ENCODE results near the gene PSKH1. TPM values are rescaled to one million over a fixed set of nuclear protein-coding genes. Genes with fewer than 3 reads are reported as not detected.

The PSKH1 gene
- total and polyA plus RNA-seq, 5 experiments from 2014 or later, result 20.8 to 34.5 (median 26.6) TPM

DNA sequence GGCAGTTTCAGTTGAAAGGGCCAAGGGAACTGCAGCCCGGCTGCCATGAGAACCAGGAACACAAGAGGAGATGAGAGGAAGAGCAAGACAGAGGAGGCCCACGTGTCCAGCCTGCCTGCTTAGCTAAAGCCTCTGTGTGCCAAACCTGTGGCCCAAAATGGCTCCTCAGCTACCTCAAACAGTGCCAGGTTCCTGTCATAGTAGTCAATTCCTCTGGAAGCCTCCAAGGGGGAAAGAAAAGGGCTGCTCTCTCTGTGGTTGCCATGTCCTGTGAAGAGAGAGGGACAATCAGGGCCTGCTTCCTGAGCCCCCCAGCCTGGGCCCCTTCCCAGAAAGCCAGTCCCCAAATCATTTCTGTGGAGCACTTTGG, 70.2 kb downstream of the PSKH1 start:
- Mint-ChIP-seq H3K27me3 (no peaks in the 10 kb centered on the region), H3K4me3 (no peak overlapping the region), H3K9me3 (no peaks in the 10 kb centered on the region), H3K27ac (no peak overlapping the region), H3K36me3 (peaks cover 0 to 12% (median 1%) of the 10 kb centered on the region in 3 donors), H3K4me1 (peaks cover 12 to 24% (median 20%) of the 10 kb centered on the region in 4 donors)
- DNase-seq (no peak), ATAC-seq (no peak)
- POLR2A ChIA-PET, result interaction anchor here (0.6 to 1.0 kb wide), 2 partner anchors 17 to 26 kb away, joined by 3 read pairs; no protein-coding TSS in a partner anchor

DNA sequence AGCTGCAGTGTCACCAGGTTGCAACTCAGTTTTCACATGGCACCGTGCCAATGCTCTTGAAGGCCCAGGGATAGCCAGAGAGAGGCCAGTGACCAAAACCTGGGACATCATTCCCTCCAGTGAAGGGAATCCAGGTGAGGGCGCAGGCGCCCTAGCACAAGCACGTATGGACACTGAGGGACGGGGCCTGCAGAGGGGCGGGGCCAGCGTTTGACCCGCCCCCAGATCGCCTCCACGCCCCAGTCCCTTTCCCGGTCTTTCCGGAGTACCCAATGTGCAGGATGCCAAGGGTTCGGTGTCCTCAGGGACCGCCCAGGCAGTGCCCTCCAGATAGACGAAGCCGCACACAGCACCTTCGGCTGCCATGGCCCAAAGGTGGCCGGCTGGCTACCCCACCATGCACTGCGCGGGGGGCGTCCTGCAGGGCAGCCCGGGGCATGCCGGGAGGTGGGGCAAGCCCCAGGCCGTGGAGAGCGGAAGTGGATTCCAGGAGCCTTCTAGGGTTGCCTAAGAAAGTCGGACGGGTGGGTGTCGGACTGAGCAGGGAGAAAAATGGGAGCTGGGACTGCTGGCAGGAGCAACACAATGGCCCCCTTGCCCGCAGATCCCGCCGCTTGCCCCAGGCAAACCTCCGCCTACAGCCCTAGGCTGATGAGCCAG, 70.7 kb downstream of the PSKH1 start:
- Mint-ChIP-seq H3K9me3 (no peaks in the 10 kb centered on the region), H3K4me1 (peaks cover 12 to 24% (median 20%) of the 10 kb centered on the region in 4 donors), H3K4me3 (no peak overlapping the region), H3K27me3 (no peaks in the 10 kb centered on the region), H3K27ac (peak overlapping the region in 1 of 10 donors; percentile 63), H3K36me3 (peaks cover 0 to 11% (median 1%) of the 10 kb centered on the region in 3 donors)
- no peak for DNase-seq
- POLR2A ChIA-PET, result interaction anchor here (0.8 to 1.0 kb wide), 3 partner anchors 17 to 59 kb away, joined by 3 to 4 read pairs (median 3); partner anchors contain the start of genes DDX28 and DUS2
- no peak for ATAC-seq

DNA sequence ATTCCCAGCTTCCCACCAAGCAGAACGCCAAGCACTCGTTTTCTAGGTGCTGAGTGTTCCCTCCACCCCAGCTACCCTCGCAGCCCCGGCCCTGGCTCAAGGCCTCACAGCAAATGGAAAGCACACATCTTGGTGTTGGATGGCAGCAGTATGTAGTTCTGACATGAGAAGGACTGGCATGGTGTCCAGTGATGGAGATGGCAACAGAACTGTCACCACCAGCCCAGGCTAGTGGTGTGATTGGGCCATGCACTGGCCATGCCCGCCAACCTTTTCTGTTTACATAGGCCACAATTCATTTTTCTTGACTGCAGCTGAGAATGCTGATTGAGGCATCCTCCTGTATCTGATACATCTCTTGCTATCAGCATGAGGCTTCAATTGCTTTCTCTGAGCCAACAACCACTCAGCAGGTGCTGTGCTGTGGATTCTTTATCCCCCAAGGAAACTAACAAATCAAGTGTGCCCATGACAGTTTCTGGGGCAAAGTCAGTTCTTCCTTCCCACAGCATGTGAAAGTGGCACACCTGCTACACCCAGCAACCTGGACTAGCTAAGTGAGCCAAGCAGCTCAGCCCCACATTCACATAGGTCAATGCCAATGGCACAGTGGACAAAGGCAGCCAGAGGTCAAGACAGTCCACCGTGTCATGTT, 71.5 kb downstream of the PSKH1 start:
- Mint-ChIP-seq H3K4me1 (peaks cover 15 to 28% (median 26%) of the 10 kb centered on the region in 4 donors), H3K9me3 (no peaks in the 10 kb centered on the region), H3K4me3 (peak overlapping the region in 1 of 10 donors; percentile 32), H3K27me3 (no peaks in the 10 kb centered on the region), H3K36me3 (peaks cover 0 to 11% (median 1%) of the 10 kb centered on the region in 3 donors), H3K27ac (peak overlapping the region in 2 of 10 donors; percentile 63 to 66)
- DNase-seq, result no peak
- POLR2A ChIA-PET, result interaction anchor here (0.8 to 1.9 kb wide), 4 partner anchors 16 to 58 kb away, joined by 3 to 11 read pairs (median 4); partner anchors contain the start of genes DDX28, DUS2 and PSMB10
- ATAC-seq, result no peak

DNA sequence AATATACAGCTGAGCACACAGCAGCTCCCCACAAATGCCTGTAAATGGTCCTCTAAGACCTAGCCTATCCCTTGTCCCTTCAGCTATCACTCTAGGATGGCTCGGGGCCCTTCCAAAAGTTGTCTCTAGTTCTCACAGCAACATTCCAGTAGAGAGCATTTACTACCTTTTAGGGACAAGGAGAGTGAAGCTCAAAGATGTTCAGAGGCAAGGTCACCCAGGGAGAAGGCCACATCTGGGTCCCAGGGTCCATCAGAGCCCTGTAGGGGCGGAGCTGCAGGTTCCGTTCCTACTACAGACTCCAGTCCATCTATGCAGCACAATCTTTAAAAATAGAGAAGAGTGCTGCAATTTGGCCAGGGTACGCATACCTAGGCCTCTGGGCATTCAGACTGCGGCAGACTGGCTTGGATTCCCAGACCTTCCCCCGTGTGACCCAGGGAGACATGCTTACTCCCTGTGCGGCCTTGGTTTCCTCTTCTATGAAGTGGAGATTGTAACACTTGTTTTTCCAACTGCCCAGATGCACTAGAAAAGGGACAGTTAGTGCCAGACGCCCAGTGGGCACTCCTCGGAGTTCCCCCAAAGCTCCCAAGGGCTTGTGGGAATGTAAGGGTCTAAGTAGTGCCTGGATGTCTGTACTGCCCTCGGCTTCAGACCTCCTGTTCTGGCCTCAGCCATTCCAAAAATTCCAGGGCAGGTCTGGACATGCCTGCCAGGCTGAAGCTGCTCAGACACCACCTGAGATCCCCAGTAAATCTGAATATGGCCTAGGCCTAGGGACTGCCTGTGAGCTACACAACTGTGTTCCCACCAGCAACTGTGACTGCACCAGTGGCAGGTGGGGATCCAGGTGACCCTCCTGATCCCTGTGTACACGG, 72.9 kb downstream of the PSKH1 start:
- Mint-ChIP-seq H3K4me1 (peaks cover 15 to 31% (median 29%) of the 10 kb centered on the region in 4 donors), H3K27me3 (no peaks in the 10 kb centered on the region), H3K36me3 (peaks cover 0 to 7% (median 1%) of the 10 kb centered on the region in 3 donors), H3K4me3 (peak overlapping the region in 3 of 10 donors; percentile 34 to 39 (median 38)), H3K27ac (peak overlapping the region in 1 of 10 donors; percentile 47), H3K9me3 (no peaks in the 10 kb centered on the region)
- DNase-seq, result no peak
- POLR2A ChIA-PET, result interaction anchor here (0.6 to 1.9 kb wide), 4 partner anchors 19 to 38 kb away, joined by 3 to 11 read pairs (median 3); partner anchors contain the start of gene PSMB10
- no peak for ATAC-seq

DNA sequence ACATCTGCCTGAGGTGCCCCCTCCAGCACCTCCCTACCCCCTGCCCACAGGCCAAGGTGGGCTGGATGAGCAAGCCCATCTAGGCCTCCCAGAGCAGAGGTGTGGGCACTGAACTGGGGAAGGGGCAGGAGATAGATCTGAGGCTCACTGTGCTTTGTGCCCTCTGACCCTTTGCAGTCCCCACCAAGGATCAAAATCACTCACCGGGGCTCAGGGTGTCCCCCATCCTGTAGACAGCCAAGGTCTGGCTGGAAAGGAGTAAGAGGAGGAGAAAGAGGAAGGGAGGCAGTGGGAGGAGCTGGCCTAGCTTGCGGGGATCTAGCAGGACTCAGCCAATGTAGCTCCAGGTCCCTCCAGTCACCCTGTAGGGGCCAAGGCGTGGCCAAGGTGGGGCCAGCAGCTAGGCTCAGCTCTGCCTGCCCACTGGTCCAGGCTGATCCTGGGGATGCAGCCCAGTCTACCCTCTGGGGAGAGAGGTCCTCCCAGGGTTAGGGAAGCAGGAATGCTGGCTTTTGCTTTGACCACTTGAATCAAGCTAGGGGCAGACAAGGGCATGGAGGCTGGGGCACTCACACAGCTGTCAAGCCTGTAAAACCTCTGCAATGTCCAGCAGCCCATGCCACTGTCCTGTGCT, 73.6 kb downstream of the PSKH1 start:
- Mint-ChIP-seq H3K27ac (peak overlapping the region in 7 of 10 donors; percentile 51 to 96 (median 91)), H3K4me3 (peak overlapping the region; percentile 87 to 99 (median 96)), H3K9me3 (no peaks in the 10 kb centered on the region), H3K4me1 (peaks cover 15 to 31% (median 29%) of the 10 kb centered on the region in 4 donors), H3K36me3 (peaks cover 0 to 6% (median 0%) of the 10 kb centered on the region in 3 donors), H3K27me3 (no peaks in the 10 kb centered on the region)
- POLR2A ChIA-PET, result interaction anchor here (0.6 to 2.7 kb wide), 5 partner anchors 18 to 38 kb away, joined by 3 to 10 read pairs (median 3); partner anchors contain the start of gene DPEP2
- DNase-seq (no peak), ATAC-seq (no peak)

DNA sequence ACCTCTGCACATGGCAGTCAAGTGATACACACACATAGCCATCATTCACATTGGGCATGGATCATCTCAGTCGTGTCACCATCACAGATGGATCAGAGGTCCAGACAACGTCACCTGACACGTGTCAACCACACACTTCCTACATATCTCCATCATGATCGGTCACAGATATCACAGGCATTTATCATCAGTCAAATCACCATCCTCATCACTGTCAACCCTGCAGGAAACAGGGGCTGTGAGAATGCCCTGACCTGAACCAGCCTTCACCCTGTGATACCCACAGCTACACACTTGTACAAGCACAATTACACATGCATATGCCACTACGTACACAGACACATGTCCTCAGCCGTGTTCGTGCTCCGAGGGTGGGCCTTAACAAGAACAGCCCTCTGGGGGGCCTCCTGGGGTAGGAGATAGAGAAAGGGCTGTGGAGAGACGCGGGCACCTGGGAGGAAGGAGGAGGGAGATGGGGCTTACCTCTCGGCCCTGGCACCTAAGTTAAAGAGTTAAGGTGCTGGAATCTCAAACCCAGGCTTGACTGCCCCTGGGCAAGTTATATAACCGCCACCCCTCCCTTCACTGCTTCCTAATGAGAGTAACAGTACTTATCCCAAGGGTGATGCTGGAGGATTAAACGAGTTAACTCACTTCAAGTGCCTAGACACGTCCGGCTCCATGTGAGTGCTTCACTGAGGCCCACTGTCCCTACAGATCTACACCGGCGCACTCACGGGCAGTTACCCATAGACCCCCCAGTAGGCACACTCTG, 74.3 kb downstream of the PSKH1 start:
- POLR2A ChIA-PET, result interaction anchor here (0.5 to 3.2 kb wide), 5 partner anchors 31 to 55 kb away, joined by 3 to 34 read pairs (median 5); partner anchors contain the start of genes DDX28, DPEP2, DUS2 and PSMB10
- DNase-seq (peak in 6 of 10 donors; percentile 18 to 45 (median 38)), ATAC-seq (peak; percentile 9 to 21)
- no peaks in the 10 kb centered on the region for H3K27me3 Mint-ChIP-seq
- no peaks in the 10 kb centered on the region for H3K9me3 Mint-ChIP-seq
- peaks cover 0 to 6% (median 0%) of the 10 kb centered on the region in 3 donors for H3K36me3 Mint-ChIP-seq
- peaks cover 15 to 31% (median 29%) of the 10 kb centered on the region in 4 donors for H3K4me1 Mint-ChIP-seq
- H3K27ac Mint-ChIP-seq, result peak overlapping the region; percentile 80 to 97 (median 89)
- peak overlapping the region; percentile 87 to 99 (median 96) for H3K4me3 Mint-ChIP-seq

DNA sequence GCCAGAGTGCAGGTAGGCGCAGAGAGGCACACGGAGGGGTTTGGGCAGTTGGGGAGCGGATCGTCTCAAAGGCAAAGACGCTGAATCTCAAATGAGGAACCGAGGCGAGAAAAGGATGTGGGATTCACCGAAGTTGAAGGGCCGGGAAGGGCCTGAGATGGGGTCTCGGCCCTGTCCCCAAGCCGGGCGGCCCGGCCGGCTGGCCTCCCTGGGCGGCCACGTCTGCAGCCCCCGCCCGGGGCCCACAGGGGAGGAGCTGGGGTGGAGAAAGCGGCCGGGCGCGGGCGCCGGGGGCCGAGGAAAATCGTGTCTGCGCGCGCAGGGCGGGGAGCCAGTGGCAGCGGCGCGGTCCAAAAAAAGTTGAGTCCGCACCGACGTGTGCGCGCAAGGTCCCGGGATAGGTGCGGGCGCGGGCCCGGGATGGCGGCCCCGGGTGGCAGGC, 74.9 kb downstream of the PSKH1 start:
- H3K27me3 Mint-ChIP-seq, result no peaks in the 10 kb centered on the region
- peak overlapping the region; percentile 87 to 99 (median 96) for H3K4me3 Mint-ChIP-seq
- peak in 1 of 2 donors; percentile 26 for ATAC-seq
- H3K36me3 Mint-ChIP-seq, result peaks cover 0 to 2% (median 0%) of the 10 kb centered on the region in 3 donors
- POLR2A ChIA-PET, result interaction anchor here (0.5 to 3.2 kb wide), 7 partner anchors 10 to 117 kb away, joined by 3 to 34 read pairs (median 5); partner anchors contain the start of genes DDX28, DPEP2, DUS2 and NFATC3
- H3K4me1 Mint-ChIP-seq, result peaks cover 13 to 35% (median 31%) of the 10 kb centered on the region in 4 donors
- H3K27ac Mint-ChIP-seq, result peak overlapping the region; percentile 80 to 97 (median 89)
- H3K9me3 Mint-ChIP-seq, result no peaks in the 10 kb centered on the region
- DNase-seq, result peak in 5 of 10 donors; percentile 20 to 44 (median 28)

GRCh38 chr16:67968400-67969253, 75.6 kb downstream of the PSKH1 start, which contains the start of gene SLC12A4:
Gene SLC12A4 (minus strand): TSS chr16:67968637. CDS start chr16:67968553, 84 bp downstream.
- ATAC-seq (peak; percentile 87 to 90), DNase-seq (peak; percentile 78 to 92 (median 88))
- Mint-ChIP-seq H3K4me3 (peak within 1 kb of the TSS; percentile 87 to 99 (median 97)), H3K27ac (peak within 1 kb of the TSS; percentile 80 to 97 (median 92)), H3K9me3 (no peaks in the 10 kb centered on the region), H3K27me3 (no peaks in the 10 kb centered on the region), H3K36me3 (no peaks in the 10 kb centered on the region), H3K4me1 (peaks cover 13 to 38% (median 32%) of the 10 kb centered on the region in 4 donors)
- POLR2A ChIA-PET, result interaction anchor here (0.6 to 3.2 kb wide), 11 partner anchors 9 to 703 kb away, joined by 3 to 34 read pairs (median 4); partner anchors contain the start of genes DDX28, DPEP2, DUS2 and NFATC3

GRCh38 chr16:67969254-67970039, 76.4 kb downstream of the PSKH1 start:
- Mint-ChIP-seq H3K27me3 (no peaks in the 10 kb centered on the region), H3K4me1 (peaks cover 13 to 38% (median 32%) of the 10 kb centered on the region in 4 donors), H3K4me3 (peak overlapping the region; percentile 87 to 98 (median 92)), H3K36me3 (no peaks in the 10 kb centered on the region), H3K9me3 (no peaks in the 10 kb centered on the region), H3K27ac (peak overlapping the region; percentile 65 to 95 (median 89))
- DNase-seq (peak in 2 of 10 donors; percentile 20 to 43), ATAC-seq (peak in 1 of 2 donors; percentile 39)
- POLR2A ChIA-PET, result interaction anchor here (0.6 to 3.2 kb wide), 13 partner anchors 9 to 704 kb away, joined by 3 to 34 read pairs (median 4); partner anchors contain the start of genes DDX28, DPEP2, DUS2 and PSMB10

All from naive thymus-derived CD8-positive, alpha-beta T cell (primary cell).